GM15510 (cell line): Measurements from ENCODE around the gene TMEM100.

ENCODE experiments used
- POLR2A ChIP-seq: IDR thresholded peaks from 3 replicates; pipeline ENCODE4 v1.6.1; 2011; ENCODE audit warnings: borderline replicate concordance; ENCODE audit not compliant: insufficient read length; ENCODE audit errors: extremely low read depth

TMEM100 gene

DNA sequence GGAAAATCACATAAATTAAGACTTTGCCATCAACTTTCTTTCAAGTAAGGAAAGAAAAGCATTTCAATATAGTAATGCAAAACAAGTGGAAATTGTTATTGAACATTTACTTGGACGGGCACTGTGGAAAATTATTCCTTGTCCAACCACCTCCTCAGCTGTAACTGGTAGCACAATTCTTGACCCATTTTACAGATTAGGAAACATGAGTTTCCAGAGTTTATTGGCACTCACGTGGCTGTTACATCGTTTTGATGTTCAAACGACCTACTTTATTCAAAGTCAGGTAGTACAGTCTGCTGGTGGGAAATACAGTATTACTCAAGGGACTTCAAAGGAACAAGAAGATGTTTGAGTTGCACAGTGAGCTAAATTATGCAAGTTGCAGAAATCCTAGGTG is 27.3 kb upstream of the TMEM100 start:
- TF ChIP-seq POLR2A, result no peak

DNA sequence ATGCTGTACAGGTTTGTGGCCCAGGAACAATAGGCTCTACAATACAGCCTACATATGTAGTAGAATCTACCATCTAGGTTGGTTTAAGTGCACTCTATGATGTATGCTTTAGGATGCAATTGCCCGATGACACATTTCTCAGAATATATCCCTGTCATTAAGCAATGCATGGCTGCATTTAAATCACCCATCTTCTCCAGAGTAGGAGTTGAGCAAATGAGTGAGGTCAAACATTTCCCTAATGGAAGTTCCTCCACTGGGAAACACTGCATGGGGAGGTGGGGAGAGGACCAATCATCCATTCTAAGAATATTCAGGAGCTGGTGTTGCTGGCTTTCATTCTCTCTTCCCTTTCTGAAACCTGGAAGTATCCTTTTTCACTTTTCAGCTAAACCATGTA is 26.2 kb upstream of the TMEM100 start:
- no peak for TF ChIP-seq POLR2A

DNA sequence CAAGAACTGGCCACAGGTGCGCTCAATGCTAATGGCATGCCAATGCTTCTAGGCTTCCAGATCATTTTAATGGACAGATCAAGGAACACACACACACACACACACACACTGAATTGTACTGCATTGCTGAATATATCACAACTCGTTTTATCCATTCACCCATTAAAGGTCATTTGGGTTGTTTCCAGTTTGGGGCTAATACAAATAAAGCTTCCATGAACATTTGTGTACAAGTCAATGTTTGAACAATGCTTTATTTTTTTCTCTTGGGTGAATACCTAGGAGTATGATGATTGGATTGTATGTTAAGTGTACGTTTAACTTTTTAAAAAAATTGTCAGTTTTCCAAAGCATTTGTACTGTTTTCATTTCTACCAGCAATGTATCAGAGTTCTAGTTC is 24.5 kb upstream of the TMEM100 start:
- no peak for TF ChIP-seq POLR2A

DNA sequence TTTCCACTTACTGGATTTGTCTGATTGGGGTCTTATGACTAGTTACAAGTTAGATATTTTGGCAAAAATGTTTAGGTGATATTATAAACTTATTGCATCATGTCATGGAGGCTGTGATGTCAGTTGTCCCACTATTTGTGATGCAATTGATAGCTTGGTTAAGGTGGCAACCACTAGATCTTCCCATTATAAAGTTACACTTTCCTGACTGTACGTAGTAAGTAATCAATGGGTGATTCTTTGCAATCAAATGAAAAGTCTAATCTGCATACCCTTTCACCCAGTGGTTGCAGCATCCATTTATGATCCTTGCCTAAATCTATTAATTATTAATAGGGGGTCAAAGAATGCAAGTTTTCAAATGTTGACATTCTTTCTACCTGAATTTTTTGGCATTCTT is 23.8 kb upstream of the TMEM100 start:
- no peak for TF ChIP-seq POLR2A

DNA sequence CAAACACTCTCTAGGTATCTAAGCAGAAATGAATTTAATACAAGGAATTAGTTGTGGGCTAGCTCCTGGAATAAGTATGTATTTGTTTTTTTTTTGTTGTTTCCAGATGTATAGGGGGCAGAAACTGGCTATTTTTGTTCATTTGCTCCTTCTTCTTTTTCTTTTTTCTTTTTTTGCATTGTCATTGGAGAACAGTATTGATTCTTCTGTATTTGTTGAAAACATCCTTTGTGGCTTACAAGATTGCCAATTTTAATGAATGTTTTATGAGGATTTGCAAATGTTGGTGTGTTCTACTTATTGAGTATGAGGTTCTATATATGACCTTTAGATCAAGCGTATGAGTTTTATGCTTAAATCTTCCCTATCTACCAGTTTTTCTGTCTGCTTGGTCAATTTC is 22.6 kb upstream of the TMEM100 start:
- TF ChIP-seq POLR2A, result no peak

DNA sequence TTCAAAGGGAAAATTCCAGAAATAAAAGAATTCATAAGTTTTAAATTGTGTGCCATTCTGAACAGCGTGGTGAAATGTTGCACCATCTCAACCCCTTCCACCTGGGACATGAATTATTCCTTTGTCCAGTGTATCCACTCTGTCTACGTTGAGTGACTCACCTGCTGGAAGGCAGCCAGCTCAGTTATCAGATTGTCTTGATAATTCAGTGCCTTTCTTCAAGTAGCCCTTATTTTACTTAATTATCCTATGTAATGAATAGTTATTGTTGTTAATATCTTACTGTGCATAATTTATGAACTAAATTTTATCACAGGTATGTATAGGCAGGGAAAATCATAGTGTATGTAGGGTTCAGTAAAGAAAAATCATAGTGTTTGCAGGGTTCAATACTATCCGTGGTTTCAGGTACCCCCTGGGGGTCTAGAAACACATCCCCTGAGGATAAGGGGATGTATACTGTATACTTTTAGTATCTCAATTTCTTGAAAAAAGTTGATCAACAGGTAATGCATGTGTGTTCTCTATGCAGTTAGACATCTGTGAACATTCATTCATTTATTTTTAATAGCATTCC is 20.5 kb upstream of the TMEM100 start:
- TF ChIP-seq POLR2A, result no peak

DNA sequence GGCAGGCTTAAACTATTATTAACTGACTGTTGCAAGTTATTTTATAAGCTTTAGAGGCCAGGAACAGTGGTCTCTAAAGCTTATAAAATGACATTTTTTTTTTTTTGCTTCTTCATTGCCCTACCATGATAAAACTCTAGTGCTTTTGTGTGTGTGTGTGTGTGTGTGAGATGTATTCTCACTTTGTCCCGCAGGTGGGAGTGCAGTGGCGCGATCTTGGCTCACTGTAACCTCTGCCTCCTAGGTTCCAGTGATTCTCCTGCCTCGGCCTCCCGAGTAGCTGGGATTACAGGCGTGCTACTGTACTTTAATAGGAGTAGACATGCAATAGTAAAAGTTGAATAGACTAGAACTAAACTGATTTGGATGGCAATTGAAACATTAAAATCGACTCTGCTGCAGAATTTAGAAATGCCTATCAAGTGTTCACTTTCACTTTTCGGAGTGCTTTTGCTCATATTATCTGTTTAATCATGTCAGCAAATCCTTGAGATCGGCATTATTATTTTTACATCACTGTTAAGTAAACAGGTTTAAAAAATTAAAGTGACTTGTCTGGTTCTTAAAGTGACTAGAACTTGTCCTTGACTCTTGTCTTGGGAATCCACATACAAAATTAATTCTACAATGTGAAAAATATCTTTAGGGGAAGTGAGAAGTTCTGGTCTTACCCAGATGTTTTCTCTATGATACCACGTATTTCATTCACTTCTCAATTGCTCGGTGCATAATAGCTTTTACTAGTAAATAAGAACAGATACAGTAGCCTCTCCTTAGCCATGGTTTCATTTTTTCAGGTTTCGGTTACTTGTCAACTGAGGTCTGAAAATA is 19.8 kb upstream of the TMEM100 start:
- no peak for TF ChIP-seq POLR2A

DNA sequence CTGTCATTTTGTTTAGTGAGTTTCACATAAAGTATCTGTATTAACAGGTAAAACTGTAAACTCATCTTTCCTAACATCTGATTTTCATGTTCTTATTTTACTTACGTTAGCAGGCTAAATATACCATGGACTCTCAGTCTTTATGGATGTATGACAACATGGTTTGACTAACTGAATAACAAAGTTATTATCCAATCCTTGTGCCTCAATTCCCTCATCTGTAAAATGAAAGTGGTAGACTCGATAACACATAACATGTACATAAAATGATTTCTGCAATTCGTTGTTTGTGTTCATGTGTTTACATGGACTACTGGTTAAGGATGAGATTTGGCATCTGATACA is 18.7 kb upstream of the TMEM100 start:
- no peak for TF ChIP-seq POLR2A

DNA sequence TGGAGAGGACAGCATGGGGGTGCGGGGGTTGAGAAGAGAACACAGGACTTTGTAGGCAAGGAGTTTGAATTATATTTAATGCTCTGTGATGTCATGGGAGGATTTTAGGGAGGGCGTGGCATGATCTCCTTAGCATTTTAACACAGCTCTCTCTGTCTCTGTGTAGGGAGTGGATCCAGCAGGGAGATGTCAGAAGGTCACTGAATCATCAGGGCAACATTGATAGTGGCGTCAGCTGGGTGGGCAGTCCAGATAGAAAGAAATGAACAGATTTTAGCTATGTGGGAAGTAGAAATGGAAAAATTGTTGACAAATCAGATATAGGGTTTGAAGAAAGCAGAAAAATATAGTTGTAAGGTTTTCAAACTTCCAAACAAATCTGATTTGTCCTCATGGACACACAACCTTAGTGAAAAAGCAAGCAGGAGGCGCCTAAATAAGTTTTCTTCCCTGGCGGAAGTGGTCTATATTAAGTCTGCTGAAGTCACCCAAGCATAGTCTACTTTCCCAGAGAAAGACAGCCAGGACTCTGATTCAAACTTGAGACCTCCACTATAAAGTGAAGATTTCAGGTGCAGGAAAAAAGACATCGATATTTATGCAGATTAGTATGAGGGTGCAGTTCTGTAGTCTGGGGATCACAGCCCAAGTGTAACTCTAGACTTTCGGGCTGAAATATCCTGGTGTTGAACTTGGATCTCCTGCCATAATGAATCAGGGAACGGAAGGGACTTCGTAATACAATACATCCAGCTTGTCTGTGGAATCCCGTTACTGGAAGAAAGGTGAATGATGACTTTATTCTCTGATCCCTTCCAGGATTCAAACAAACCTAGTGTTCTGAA is 18.1 kb upstream of the TMEM100 start:
- TF ChIP-seq POLR2A, result no peak

DNA sequence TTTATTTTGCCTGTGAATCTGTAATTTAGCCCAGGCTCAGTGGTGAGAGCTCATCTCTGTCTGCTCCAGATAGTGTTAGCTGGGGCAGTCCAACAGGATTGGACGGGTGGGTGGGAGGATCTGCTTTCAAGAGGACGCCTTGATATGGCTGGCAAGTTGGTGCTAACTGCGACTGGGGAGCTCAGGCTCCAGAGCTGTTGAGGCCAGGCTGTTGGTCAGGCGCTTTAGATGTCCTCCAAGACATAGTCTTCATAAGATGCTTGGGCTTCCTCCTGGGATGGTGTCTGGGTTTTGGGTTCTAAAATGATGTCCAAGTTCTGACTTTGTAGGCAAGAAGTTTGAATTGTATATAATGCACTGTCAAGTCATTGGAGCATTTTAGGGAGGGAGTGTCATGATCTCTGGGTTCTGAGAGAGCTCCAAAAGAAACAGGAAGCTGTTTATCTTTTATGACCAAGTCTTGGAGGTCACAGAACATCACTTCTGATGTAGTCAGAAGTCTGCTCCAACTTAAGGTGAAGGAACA is 15.4 kb upstream of the TMEM100 start:
- no peak for TF ChIP-seq POLR2A

DNA sequence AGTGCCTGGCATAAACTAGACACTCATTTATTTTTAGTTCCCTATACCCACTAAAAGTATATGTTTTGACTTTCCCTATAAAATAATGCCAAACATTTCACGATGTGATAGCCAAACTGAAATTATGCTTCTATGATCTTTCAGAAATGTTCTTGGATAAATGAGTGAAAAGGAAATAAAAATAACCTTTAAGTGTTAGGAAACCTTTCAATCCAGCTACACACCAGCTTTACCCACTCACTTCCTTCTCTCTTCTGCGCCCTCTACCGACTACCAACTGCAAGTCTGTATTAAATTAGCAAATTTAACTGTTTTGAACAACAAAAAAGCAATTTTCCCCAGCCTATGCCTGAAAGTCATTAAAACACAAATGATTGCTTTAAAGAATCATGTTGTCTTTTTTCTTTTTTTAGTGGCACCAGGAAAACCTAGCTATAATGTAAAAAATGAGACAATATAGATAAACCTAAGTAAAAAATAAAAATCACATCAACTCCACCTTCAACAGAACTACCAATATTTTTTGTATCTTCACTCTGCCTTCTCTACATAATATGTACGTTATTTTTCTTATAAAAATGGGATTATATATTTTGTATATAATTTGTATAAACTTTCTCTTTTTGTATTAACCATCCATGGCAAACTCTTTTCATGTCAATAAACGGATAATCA is 13.2 kb upstream of the TMEM100 start:
- no peak for TF ChIP-seq POLR2A

DNA sequence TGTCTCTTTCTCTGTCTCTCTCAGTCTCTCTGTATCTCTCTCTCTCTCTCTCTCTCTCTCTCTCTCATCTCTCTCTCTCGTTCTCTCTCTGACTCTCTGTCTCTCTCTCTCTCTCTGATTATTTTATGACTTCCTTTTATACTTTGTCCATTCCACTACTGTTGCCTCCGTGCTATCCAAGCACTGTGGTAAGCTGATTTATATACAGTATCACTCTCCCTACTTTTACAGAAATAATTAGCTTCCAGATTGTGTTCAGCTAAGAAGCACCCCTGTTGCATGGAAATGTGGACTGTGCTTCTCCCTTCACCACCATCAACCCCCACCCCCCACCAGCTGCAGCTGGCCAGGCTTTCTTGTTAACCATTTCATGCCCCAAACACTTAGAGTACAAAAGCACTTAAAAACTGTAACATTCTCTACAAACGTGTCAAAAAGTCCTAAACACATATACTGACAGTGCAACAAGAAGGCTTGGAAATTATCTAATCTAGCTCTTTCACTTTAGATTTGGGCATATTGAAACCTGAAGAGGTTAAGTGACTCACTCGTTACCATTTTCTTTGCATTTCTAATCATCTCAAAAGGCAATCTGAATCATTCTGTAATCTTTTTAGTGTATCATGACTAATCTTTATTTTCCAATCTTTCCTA is 11.6 kb upstream of the TMEM100 start:
- no peak for TF ChIP-seq POLR2A

DNA sequence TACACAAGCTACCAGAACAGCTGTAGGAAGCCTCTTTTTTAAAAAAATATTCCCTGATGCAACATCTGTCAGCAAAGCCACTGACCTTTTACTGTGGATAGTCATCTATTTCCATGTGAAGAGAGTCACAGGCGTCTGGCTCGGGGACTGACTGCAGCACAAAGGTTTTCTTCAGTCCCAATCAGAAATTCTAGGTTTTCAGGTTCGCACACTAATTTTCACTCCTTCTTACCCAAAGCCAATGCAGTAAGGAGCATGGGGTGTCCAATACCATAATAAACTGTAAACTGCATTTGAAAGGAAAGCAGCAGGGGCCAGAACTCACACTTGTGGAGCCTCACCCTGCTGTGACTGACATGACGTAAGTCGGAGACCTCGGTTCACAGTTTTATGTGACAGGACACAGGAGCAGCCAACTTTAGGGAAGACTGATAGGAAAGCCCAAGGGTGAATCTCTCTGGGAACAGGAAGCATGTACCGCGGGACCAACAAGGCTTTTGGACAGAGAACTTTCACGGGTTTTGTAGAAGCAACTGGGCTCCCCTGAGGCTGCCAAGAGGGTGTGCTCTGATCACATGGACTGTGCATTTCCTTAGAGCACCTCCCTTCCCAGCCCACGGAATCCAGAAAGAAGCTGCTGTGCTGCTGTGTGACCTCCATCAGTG is 9.1 kb upstream of the TMEM100 start:
- no peak for TF ChIP-seq POLR2A

DNA sequence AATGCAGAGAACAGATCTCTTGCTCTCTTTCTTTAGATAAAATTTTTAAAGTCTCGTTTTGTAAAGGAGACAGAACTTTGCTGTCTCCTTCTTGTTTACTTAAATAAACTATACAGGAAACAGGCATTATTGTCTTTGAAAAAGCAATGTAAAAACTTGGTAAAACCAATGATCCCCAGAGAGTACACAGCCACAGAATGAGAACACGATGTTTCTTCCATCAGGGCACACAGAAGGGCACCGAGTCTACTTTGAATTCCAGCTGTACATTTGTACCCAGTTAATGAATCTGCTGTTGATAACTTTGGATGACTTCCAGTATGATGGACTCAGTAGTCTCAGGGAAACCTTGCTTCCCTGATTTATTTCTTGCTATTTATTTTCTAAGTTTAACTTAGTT is 8.1 kb upstream of the TMEM100 start:
- TF ChIP-seq POLR2A, result no peak
